Left renal pelvis (tissue), 4 donors: ENCODE results near the gene DCUN1D5. TPM values are rescaled to one million over a fixed set of nuclear protein-coding genes. Genes with fewer than 3 reads are reported as not detected.
A peak's percentile ranks its signal among the peaks of the same experiment; 100 is the strongest.
"Not testable (repeated sequence)": the region's sequence is repeated elsewhere in the genome, so short reads cannot be mapped to it uniquely, and the experiment has no call there.

Experiments
- DNase-seq, 4 donors: peaks; one replicate each; pipeline ENCODE4 v3.0.0-alpha.2; 2013; ENCODE audit warnings: low read depth in 4 of 4, low spot score in 3 of 4
- polyA plus RNA-seq, 4 donors: library from polyadenylated mRNA; unstranded; fragments of 120-200 nt; gene quantifications; one replicate each; pipeline ENCODE4 v1.2.1, GENCODE V29; 2013; ENCODE audit not compliant: insufficient read length in 4 of 4

The DCUN1D5 gene
- polyA plus RNA-seq, 4 donors, result 33.0 to 39.4 (median 36.7) TPM

DNA sequence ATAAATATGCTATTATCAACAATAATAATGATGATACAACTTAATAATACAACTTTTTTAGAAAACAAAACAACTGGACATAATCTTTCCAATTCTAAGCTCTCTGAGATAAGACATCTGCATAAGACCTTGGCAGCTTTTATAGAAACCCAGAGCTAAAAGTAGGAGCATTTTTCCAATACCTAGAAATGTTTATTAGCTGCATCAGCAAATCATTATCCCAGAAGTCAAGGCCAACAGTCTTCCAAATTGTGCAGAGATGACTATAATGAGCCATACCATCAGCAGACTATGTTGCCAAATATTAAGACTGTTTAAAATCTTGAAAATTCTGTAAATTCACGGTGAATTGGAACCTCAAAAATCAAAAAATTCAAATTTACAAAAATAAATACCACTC is 30.3 kb downstream of the DCUN1D5 start:
- no peak for DNase-seq

DNA sequence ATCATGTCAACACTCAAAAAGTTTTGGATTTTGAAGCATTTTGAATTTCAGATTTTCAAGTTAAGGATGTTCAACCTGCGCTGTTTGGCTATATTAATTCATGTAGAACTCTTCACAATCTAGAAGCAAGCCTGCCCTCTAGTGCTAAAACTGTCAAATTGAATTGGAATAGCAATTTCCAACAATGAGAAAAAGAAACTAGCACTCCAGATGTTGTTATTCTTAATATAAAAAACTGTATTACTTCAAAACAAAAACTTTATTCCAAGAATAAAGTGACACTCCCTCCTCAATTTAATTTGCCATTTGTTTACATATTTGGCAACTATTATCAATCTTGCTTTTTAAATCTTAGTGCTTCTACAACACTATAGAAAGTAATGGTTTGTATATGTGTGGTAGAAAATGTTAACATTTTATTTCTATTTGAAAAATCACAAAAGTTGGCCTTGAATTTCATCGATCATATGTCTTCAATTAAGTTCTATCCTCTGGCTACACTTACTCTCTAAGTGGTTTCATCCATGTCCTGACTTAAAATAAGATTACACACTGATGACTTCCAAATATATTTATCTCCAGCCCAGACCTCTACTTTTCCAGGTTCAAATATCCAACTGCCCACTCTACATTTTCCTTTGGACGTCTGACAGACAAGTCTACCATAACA is 36.6 kb downstream of the DCUN1D5 start:
- DNase-seq, result peak; percentile 1 to 20 (median 18)

DNA sequence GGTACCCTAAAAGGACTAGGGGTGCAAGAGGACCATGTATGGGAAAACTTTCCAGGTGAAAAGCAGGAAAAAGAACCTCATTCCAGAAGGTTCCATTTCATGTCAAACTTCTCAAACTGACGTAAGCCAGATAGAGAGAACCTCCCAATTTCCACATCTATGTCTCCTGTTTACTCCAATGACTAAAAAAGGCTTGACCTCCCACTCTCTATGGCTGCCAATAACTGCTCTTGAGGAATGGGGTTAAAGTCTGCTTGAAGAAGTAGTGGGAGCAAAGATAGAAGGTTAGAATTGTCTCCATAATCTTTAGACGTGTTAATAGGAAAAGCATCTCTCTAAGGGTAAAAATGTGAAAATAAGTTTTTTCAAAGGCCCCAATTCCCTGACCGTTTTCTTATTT is 38.0 kb downstream of the DCUN1D5 start:
- no peak for DNase-seq

DNA sequence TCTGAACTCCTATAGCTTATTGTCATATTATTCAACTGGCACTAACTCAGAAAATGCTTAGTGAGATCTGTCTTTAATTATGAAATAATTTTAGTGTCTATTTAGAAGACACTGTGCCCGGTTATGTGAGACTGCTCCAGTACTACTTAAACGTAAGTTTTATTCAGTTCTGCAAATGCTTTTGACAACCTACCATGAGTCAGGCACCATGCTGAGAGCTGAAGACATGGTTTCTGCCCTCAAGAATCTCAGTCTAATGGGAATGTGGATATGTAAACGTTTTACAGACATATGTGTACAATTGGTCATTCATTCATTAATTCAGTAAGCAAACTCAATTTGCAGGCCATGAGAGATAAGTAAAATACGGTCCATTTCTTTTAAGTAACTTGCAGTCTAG is 40.0 kb downstream of the DCUN1D5 start:
- no peak for DNase-seq

DNA sequence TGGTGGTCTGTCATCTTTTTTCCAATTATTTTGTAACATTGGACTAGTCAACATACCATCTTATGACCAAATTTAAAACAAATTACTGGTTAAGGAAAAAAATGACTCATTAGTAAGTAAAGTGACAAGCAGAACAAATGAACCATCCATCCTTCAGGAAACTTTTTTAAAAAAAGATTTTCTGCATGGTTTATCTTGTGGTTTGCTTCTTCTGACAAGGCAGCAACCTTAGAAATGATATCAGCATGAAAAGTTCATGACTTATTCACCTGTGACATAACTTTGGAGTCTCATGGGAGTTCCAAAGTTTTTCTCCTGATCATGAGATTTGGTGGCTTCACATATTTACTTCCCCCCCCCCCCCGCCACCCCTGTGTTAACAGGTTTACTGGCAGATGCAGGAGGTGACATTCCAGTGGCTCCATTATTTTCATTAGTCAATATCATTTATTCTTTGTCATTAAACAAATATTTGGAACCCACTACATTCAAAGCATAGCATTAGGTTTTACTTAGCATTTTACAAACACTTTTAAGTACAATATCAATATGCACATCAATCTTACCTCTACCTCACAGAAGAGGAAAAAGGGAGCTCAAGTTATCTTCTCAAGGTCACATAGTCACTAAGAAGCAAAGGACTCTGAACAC is 40.7 kb downstream of the DCUN1D5 start:
- no peak for DNase-seq

DNA sequence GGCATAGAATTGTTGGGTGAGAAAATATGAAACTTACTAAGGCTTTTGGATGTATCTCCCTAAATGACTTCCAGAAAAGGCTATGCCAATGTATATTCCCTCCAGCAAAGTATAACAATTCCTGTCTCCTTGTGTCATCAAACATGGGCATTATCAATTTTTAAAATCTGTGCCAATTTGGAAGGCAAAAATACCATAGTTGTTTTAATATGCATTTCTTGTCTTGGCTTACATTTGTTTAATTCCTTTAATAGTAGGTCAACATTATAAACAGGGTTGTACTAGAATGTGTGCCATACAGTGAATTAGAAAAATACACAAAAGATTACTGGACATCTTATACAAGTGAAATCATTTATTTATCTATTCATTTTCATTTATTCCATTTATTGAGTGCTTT is 41.6 kb downstream of the DCUN1D5 start:
- no peak for DNase-seq

DNA sequence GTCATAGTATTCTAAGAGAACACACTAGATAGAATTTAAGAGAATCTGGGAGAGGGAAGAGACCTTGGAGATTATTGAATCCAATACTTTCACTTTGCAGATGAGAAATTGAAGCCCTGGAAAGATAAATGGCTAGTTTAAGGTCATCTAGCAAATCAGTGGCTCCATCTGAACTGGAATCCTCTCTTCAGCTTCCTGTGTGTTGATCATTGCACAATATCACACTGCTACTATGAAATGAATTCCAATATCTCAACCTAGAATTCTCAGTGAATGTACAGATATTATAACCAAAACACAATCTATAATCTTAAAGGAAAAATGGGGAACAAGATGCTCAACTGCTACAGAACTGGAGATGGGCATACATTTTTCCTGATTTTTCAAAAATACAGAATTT is 44.1 kb downstream of the DCUN1D5 start:
- no peak for DNase-seq

DNA sequence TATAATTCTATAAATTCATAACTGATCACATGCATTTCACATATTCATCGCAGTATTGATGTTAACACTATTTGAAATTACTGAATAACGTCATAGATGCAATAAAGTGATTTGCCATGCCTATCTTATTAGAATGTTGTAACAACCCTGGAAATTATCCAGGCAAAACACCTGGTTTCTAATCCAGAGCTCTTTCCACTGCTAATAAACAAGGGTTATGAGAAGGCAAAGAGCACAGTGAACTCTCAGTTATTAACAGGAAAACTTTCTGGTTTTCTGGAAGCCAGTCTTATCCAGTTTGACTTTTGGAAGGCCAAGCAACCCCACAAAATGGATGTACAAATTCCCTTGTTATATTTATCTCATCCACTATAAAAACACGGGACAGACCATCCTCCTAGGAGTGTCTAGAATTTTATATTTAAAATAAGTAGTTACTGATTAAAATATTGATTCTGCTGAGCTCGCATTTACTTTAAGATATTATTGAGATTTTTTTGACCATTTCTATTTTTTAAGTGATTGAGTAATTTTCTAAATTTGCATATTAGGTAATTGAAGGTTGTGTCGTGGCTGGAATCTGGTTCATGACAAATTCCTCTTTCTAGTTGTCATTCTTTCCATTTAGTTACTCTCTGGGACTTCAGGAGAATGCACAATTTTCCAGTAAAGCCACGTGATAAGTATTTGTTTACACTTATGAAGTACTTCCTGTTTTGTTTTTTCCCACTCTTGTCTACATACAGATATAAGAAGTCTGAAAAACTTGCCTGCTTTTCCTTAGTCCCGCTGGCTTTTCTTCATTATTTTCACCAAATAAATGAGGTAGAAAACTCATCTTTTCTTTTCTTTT is 47.9 kb downstream of the DCUN1D5 start:
- DNase-seq, result peak in 1 of 4 donors; percentile 2

DNA sequence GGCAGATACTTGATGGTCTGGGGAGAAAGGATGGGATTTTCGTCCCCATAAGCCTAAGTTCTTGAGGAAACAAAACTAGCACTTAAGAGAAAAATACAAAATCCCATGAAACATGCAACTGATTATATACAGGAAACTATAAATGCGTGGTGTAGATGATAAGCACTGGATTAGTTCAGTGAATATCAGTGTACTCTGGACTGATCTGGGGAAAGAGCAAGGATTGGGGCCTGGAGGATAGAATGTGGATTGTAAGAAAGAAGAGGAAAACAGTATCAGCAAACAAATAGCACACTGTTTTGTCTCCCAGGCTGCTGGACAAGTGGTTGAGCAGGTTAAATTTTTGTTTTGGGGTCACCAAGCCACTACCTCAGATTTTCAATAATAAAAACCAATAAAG is 49.8 kb downstream of the DCUN1D5 start:
- DNase-seq, result no peak

DNA sequence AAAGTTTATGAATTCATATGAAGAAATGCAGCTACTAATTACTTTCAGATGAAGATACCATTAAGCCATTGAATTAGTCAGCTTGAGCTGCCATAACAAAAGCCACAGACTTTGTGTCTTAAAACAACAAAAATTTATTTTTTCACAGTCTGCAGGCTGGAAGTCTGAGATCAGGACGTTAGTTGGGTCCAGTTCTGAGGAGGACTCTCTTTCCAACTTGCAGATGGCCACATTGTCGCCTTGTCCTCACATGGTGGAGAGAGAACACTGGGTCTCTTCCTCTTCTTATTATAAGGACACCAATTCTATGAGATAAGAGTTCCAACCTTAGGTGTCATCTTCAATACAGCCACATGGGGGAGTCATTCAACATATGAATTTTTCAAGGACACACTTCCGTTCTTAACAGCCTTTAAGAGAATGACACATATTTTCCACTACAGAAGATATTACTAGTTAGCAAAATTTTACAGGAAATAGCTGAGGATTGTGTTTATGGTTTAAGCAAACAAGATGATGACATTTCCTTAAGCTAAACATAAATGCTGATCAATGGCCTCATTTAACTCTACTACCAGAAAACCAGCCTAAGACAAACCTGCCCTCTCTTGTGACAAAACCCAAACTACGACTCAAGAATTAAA is 56.0 kb downstream of the DCUN1D5 start:
- DNase-seq, result peak in 3 of 4 donors; percentile 8 to 20 (median 12)

DNA sequence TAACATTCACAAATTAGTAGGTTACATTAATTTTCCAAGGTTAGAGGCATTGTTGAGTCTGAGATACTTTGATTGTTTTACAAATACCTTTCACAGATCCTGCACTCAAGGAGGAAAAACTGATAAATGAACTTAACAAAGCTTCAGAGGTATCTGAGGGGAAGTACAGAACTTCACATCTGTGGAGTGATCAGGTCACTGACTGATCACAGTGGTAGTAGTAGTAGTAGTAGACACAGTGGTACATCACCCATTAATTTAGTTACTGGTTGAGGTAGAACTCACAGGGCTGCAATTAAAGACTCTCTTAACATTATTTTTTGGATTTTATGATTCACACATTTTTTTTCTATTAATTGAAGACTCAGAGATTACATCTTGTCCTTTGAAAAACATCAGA is 56.7 kb downstream of the DCUN1D5 start:
- DNase-seq, result no peak

DNA sequence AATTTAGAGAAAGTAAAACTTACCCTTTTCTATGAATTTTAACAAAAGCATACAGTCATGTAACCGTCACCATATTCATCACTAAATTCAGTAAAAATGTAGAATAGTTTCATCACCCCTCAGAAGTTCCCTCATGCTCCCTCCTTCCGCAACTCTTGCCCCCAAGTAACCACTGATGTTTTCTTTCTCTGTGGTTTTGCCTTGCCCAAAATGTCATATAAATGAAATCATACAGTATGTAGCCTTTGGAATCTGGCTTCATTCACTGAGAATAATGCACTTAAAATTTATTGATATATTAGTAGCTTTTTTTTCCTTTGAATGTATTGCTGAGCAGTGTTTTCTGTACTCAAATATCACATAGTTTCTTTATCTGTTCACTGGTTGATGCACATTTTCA is 60.1 kb downstream of the DCUN1D5 start:
- DNase-seq, result no peak

DNA sequence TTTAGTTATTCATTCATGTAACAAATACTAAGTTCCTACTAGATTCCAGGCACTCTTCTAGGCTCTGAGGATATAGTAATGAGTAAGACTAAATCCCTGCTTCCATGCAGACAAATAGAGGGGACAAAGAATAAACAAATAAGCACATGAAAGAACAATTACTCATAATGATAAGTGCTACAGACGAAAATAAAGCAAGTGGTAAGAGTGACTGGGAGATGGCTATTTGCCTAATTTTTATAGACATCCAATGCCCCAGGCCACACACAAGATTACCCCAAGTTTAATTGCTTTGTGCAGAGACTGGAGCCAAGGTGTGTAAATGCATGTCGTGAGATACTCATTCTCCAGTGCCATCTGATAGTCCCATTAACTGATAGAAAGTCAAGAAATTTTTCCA is 62.6 kb downstream of the DCUN1D5 start:
- DNase-seq, result no peak

DNA sequence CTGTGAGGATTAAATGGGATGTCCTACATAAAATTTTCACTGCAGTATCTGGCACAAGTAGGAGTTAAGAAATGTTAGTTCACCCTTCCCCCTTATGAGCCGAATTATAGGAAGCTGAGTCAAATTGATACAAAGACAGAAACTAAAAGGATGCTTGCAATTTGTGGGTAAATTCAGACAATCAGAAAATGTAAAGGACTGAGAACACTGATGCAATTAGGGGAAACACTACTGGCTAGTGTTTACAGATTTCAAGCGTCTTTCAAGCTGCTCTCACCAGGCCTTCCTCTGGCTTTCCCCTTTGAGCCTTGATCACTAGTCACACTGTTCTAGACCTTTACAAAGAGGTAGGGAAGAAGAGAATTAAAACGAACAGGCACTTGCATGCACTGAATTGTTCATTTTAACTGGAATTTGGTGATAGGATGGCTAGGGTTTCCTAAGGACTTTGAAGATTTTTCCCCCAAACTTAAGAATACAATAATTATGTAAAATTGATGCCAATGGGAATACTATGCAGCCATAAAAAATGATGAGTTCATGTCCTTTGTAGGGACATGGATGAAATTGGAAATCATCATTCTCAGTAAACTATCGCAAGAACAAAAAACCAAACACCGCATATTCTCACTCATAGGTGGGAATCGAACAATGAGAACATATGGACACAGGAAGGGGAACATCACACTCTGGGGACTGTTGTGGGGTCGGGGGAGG is 63.5 kb downstream of the DCUN1D5 start:
- not testable (repeated sequence) for DNase-seq

DNA sequence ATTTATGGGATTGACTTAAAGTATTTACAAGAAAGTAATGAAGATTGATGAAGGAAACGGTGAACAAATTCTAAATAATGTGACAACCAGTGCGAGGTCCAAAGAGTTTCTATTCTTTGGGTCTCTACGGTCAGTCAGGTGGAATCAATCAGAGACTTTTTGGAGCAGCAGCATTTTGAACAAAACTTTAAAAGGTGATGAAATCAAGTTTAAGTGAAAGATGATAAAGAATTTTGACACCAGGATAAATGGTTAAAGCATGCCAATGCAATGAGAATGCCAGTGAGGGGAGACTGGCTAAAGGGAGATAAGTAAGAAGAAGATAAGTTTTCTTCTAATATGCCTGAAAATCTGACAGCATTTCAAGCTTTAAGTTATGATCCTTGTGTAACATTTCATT is 67.9 kb downstream of the DCUN1D5 start:
- no peak for DNase-seq

DNA sequence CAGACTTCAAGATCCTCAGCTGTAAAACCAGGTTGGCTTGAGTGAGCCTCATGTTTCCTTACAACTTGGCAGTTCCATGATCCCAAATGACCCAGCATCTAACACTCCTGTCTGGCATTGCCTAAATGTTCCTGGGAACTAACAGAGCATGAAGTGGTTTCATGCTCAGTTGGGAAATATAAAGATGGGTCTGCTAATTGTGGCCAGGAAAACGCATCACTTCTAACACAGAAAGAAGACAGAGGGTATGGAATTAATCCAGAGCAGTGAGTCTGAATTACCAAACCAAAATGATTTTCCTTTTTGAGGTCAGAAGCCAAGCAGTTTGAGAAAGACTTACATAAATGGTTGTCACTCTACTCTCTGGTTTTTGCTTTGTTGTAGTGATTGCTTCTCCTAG is 75.9 kb downstream of the DCUN1D5 start:
- no peak for DNase-seq

DNA sequence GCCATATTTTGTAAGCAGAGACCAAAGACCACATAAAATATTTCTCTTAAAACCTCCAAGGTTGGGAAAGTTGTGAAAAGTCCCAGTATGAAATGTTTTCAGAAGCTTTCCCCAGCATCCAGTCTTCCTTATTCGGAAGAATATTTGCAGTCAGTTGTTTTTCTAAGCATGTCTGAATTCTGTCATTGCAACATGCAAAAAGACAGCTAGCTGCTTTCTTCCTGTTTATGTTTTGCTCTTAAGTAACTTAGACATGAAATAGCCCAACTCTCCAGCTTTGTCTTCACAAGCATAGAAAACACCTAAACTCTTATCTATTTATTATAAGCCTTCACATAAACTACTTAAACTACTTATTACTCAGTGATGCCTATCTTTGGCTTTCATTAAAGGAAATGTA is 78.5 kb downstream of the DCUN1D5 start:
- DNase-seq, result no peak
